Keratinocyte (primary cell): Measurements from ENCODE around the gene NET1. TPM values are rescaled to one million over a fixed set of nuclear protein-coding genes. Genes with fewer than 3 reads are reported as not detected.

Source experiments
- DNase-seq: peaks from one replicate; pipeline ENCODE4 v3.0.0-alpha.2; 2011; ENCODE audit warnings: low read depth, missing footprints, low spot score
- FAIRE-seq: peaks from 2 replicates; lab custom pipeline; 2011; peaks lifted over from hg19 to GRCh38; lab: Jason Lieb, UNC
- H2AFZ ChIP-seq: 2 replicates; pipeline ENCODE4 v1.6.0; 2012; ENCODE audit warnings: low read length, control low read depth, inconsistent platforms; ENCODE audit not compliant: control insufficient read depth
- H3K27ac ChIP-seq: 2 replicates; pipeline ENCODE4 v1.5.1; 2011; ENCODE audit warnings: low read length; ENCODE audit not compliant: control insufficient read depth, insufficient read depth
- H3K27me3 ChIP-seq: 3 replicates; pipeline ENCODE4 v1.6.0; 2011; ENCODE audit warnings: low read length; ENCODE audit not compliant: control insufficient read depth, insufficient read depth; ENCODE audit errors: extremely low read depth
- H3K36me3 ChIP-seq, 2 experiments: 2 replicates in 1 of 2; 3 replicates in 1 of 2; pipeline ENCODE4 v1.5.1; 2011; ENCODE audit warnings: low read length in 2 of 2, mild to moderate bottlenecking in 1 of 2; ENCODE audit not compliant: control insufficient read depth in 2 of 2, insufficient read depth in 2 of 2; ENCODE audit errors: extremely low read depth in 1 of 2
- H3K4me1 ChIP-seq: 3 replicates; pipeline ENCODE4 v1.5.1; 2011; ENCODE audit warnings: low read length; ENCODE audit not compliant: control insufficient read depth, insufficient read depth; ENCODE audit errors: extremely low read depth
- H3K4me2 ChIP-seq: 3 replicates; pipeline ENCODE4 v1.6.0; 2011; ENCODE audit warnings: low read depth, low read length; ENCODE audit not compliant: control insufficient read depth, insufficient read depth; ENCODE audit errors: extremely low read depth
- H3K4me3 ChIP-seq, 3 experiments: fragments of 200-600 bp in 1 of 3; sonication (generic) in 1 of 3; 2 replicates in 2 of 3; 3 replicates in 1 of 3; pipeline ENCODE4 v1.5.1; 2011 to 2016; ENCODE audit warnings: low read length in 3 of 3, mild to moderate bottlenecking in 3 of 3, control low read depth in 2 of 3, inconsistent platforms in 1 of 3, low read depth in 1 of 3, mixed read lengths in 1 of 3, mixed run types in 1 of 3, moderate library complexity in 1 of 3; ENCODE audit not compliant: control insufficient read depth in 2 of 3, insufficient read depth in 2 of 3; ENCODE audit errors: extremely low read depth in 1 of 3
- H3K79me2 ChIP-seq: 2 replicates; pipeline ENCODE4 v1.6.0; 2012; ENCODE audit warnings: low read length; ENCODE audit not compliant: control insufficient read depth, insufficient read depth
- H3K9ac ChIP-seq: 3 replicates; pipeline ENCODE4 v1.6.0; 2011; ENCODE audit warnings: low read length; ENCODE audit not compliant: control insufficient read depth, insufficient read depth; ENCODE audit errors: extremely low read depth
- H3K9me1 ChIP-seq: 3 replicates; pipeline ENCODE4 v1.6.0; 2011; ENCODE audit warnings: low read length; ENCODE audit not compliant: control insufficient read depth, insufficient read depth; ENCODE audit errors: extremely low read depth
- H3K9me3 ChIP-seq: 2 replicates; pipeline ENCODE4 v1.5.1; 2012; ENCODE audit warnings: low read depth, low read length; ENCODE audit not compliant: control insufficient read depth
- H4K20me1 ChIP-seq: 3 replicates; pipeline ENCODE4 v1.6.0; 2011; ENCODE audit warnings: low read length; ENCODE audit not compliant: control insufficient read depth, insufficient read depth; ENCODE audit errors: extremely low read depth
- CTCF ChIP-seq, 3 experiments: IDR thresholded peaks in 1 of 3; conservative IDR thresholded peaks in 1 of 3; optimal IDR thresholded peaks in 1 of 3; 2 replicates in 2 of 3; 3 replicates in 1 of 3; pipeline versions ENCODE3 to v1.5.1; 2011; ENCODE audit warnings: low read length in 3 of 3, mild to moderate bottlenecking in 3 of 3, moderate library complexity in 2 of 3, control low read depth in 1 of 3, inconsistent platforms in 1 of 3; ENCODE audit not compliant: insufficient read depth in 2 of 3; ENCODE audit errors: extremely low read depth in 1 of 3
- EZH2 ChIP-seq: IDR thresholded peaks from one replicate; pipeline ENCODE4 v1.6.1; 2012; ENCODE audit warnings: inconsistent platforms, mild to moderate bottlenecking, low read length, moderate library complexity
- dilution Hi-C: fragments of 300-500 bp; cut with MboI; formaldehyde crosslinking; loops from one replicate; pipeline ENCODE4 v1.7.0; 2020; ENCODE audit warnings: low sequenced_read_pairs; ENCODE audit not compliant: extremely low pct_ligation_motif_present
- polyA plus RNA-seq, 5 experiments: library from polyadenylated mRNA; depleted of rRNA in 3 of 5; stranded (reverse) in 3 of 5; stranded (forward) in 1 of 5; unstranded in 1 of 5; fragments of >200 nt; gene quantifications; 1 replicate in 1 of 5; 2 replicates in 3 of 5; 3 replicates in 1 of 5; pipeline versions ENCODE4 v1.2.1 to v1.2.3, GENCODE V29; 2011 to 2012; ENCODE audit warnings: missing spikeins in 2 of 5, low read depth in 1 of 5, low replicate concordance in 1 of 5

NET1 gene
- polyA plus RNA-seq, 1 donor (not counting 4 experiments of a cell fraction or from before 2014, with no cell fraction given) = 214 TPM

GRCh38 chr10:5506246-5506645 is 93.9 kb downstream of the NET1 start:
- H3K36me3 ChIP-seq = no peaks in the 10 kb centered on the region
- TF ChIP-seq EZH2 = no peak
- TF ChIP-seq CTCF (optimal IDR thresholded peaks at IDR 0.05 in 1 of 3, IDR thresholded peaks at IDR 0.05 in 1 of 3, conservative IDR thresholded peaks at IDR 0.05 in 1 of 3; ENCODE audit: extremely low read depth in 1 of 3, insufficient read depth in 2 of 3, low read length in 3 of 3) = no peak
- DNase-seq (no peak), FAIRE-seq (no peak)
- no peaks in the 10 kb centered on the region for H3K9me1 ChIP-seq
- dilution Hi-C loops = no loop called here
- no peak overlapping the region for H2AFZ ChIP-seq
- no peak overlapping the region for H3K4me2 ChIP-seq
- no peak overlapping the region for H3K27ac ChIP-seq
- H3K9ac ChIP-seq = no peak overlapping the region
- H3K27me3 ChIP-seq = no peaks in the 10 kb centered on the region
- no peaks in the 10 kb centered on the region for H3K9me3 ChIP-seq
- no peaks in the 10 kb centered on the region for H4K20me1 ChIP-seq
- H3K4me3 ChIP-seq = no peak overlapping the region
- H3K4me1 ChIP-seq = peaks cover 35% of the 10 kb centered on the region
- no peaks in the 10 kb centered on the region for H3K79me2 ChIP-seq

- Histone ChIP-seq H3K9ac (no peak overlapping the region), H3K36me3 (no peaks in the 10 kb centered on the region), H3K4me1 (peaks cover 35% of the 10 kb centered on the region), H3K9me1 (no peaks in the 10 kb centered on the region), H3K9me3 (no peaks in the 10 kb centered on the region), H2AFZ (peak overlapping the region; percentile 37), H3K4me2 (no peak overlapping the region), H3K27ac (no peak overlapping the region), H3K4me3 (no peak overlapping the region), H4K20me1 (no peaks in the 10 kb centered on the region), H3K79me2 (no peaks in the 10 kb centered on the region), H3K27me3 (no peaks in the 10 kb centered on the region)
- FAIRE-seq = no peak
- TF ChIP-seq CTCF (optimal IDR thresholded peaks at IDR 0.05 in 1 of 3, IDR thresholded peaks at IDR 0.05 in 1 of 3, conservative IDR thresholded peaks at IDR 0.05 in 1 of 3; ENCODE audit: extremely low read depth in 1 of 3, insufficient read depth in 2 of 3, low read length in 3 of 3) = no peak
- TF ChIP-seq EZH2 = no peak
- dilution Hi-C loops = no loop called here
- no peak for DNase-seq
Measured at GRCh38 chr10:5506751-5507648, 94.6 kb downstream of the NET1 start.
